Lung (tissue), 12 donors: Measurements from ENCODE around the gene MYO3B. TPM values are rescaled to one million over a fixed set of nuclear protein-coding genes. Genes with fewer than 3 reads are reported as not detected.

Experiments used
- ATAC-seq: fragments of 200-7000 bp; cut with Tn5 transposase; one replicate; pipeline ENCODE4 v1.9.1; 2020; ENCODE audit warnings: moderate number of reproducible peaks; ENCODE audit not compliant: insufficient read depth, low FRiP score
- DNase-seq, 3 donors: peaks; one replicate each; pipeline ENCODE4 v3.0.0-alpha.2; 2013 to 2017
- H3K27ac ChIP-seq, 2 donors: one replicate each; pipeline ENCODE4 v1.5.1; 2013; ENCODE audit warnings: mild to moderate bottlenecking in 2 of 2, moderate library complexity in 2 of 2, control low read depth in 1 of 2, inconsistent platforms in 1 of 2, low read depth in 1 of 2, low read length in 1 of 2
- H3K27me3 ChIP-seq, 3 donors: one replicate each; pipeline ENCODE4 v1.5.1; 2013; ENCODE audit warnings: low read length in 2 of 3; ENCODE audit not compliant: control insufficient read depth in 3 of 3, insufficient read depth in 3 of 3
- H3K36me3 ChIP-seq, 4 donors: one replicate each; pipeline ENCODE4 v1.5.1; 2013; ENCODE audit warnings: low read length in 4 of 4, mild to moderate bottlenecking in 1 of 4, moderate library complexity in 1 of 4; ENCODE audit not compliant: control insufficient read depth in 4 of 4, insufficient read depth in 4 of 4
- H3K4me1 ChIP-seq, 5 donors: one replicate each; pipeline ENCODE4 v1.5.1; 2013; ENCODE audit warnings: low read length in 5 of 5, mild to moderate bottlenecking in 2 of 5, moderate library complexity in 1 of 5; ENCODE audit not compliant: control insufficient read depth in 5 of 5, insufficient read depth in 5 of 5
- H3K4me3 ChIP-seq: one replicate; pipeline ENCODE4 v1.5.1; 2013; ENCODE audit warnings: mild to moderate bottlenecking, control low read depth, moderate library complexity
- H3K9ac ChIP-seq, 2 donors: one replicate each; pipeline ENCODE4 v1.5.1; 2013; ENCODE audit warnings: low read length in 2 of 2, control low read depth in 1 of 2; ENCODE audit not compliant: insufficient read depth in 1 of 2
- H3K9me3 ChIP-seq, 4 donors: one replicate each; pipeline ENCODE4 v1.5.1; 2013; ENCODE audit warnings: low read length in 3 of 4, mild to moderate bottlenecking in 1 of 4, moderate library complexity in 1 of 4; ENCODE audit not compliant: control insufficient read depth in 4 of 4, insufficient read depth in 3 of 4
- CTCF ChIP-seq: IDR thresholded peaks from 2 replicates; pipeline ENCODE4 v1.5.1; 2012; ENCODE audit warnings: mild to moderate bottlenecking; ENCODE audit errors: control extremely low read depth, extremely low read depth
- WGBS, 2 donors: extraction: QIAGEN DNeasy Blood & Tissue Kit; methylation state at CpG; one replicate each; pipeline ENCODE4 v1.1.7; 2013; 5-methylcytosine and 5-hydroxymethylcytosine counted together
- polyA plus RNA-seq, 2 donors: library from polyadenylated mRNA; stranded (reverse); fragments of 200-250 nt; gene quantifications; one replicate each; pipeline ENCODE4 v1.2.1, GENCODE V29; 2013
- total RNA-seq, 2 donors: library from RNA; depleted of rRNA in 1 of 2; stranded (reverse); fragments of >200 nt in 1 of 2; gene quantifications; one replicate each; pipeline ENCODE4 v1.2.1, GENCODE V29; 2014 to 2021
- donor health status: control.
- donor health status: control.
- donor health status: Bipolar disorder and iron deficiency.
- donor health status: healthy.
- donor health status: DM: yes; HTN: yes; CAD: no.

MYO3B gene
- total and polyA plus RNA-seq, 4 donors = 0.03 to 0.82 (median 0.05) TPM; not detected in 1

GRCh38 chr2:170332676-170333402 lies 154.9 kb downstream of the MYO3B start:
- 84 to 92% methylated on average over 2 of the region's 2 CpGs for WGBS, 2 donors

DNA sequence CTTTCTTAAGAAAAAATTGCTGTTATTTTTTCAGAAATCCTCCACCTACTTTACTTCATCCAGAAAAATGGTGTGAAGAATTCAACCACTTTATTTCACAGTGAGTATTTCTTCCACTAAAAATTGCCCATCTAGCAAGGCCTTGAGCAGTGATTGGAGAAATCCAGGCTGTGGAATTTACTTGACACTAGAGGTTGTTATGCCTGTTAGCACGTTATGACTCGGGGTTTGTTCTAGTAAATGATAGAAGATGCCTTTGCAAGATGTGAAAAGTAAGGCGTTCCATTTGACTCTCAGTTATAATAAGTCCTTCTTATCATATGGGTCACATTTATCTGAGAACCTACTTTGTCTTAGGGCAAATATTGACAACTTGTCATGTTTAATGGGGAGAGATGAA lies 157.4 kb downstream of the MYO3B start:
- H3K4me3 ChIP-seq = no peak overlapping the region
- TF ChIP-seq CTCF = no peak

More at GRCh38 chr2:170332676-170333402, 154.9 kb downstream of the MYO3B start:
- Histone ChIP-seq H3K4me3 (no peak overlapping the region), H3K36me3 (no peaks in the 10 kb centered on the region), H3K9ac (no peak overlapping the region), H3K27ac (no peak overlapping the region), H3K4me1 (no peaks in the 10 kb centered on the region), H3K27me3 (no peaks in the 10 kb centered on the region), H3K9me3 (peaks cover 0 to 3% (median 0%) of the 10 kb centered on the region in 4 donors)
- no peak for DNase-seq
- no peak for ATAC-seq
- TF ChIP-seq CTCF = no peak

DNA sequence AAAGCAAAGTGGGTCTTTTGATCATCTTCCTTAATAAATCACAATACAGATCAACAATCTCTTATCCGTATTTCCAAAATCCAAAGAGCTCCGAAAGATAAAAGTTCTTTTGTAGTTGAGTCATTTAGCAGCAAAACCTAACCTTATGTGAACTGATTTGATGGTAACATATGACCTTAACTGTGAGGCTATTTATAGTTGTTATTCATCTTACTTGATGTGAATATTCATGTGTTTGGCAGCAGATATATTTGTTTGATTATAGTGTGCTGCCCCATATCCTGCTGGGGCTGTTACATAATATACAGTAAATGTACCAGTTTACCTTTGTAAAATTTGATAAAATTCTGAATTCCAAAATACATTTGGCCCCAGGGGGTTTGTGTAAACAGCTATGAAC lies 158.5 kb downstream of the MYO3B start:
- Histone ChIP-seq H3K27ac (no peak overlapping the region), H3K27me3 (no peaks in the 10 kb centered on the region), H3K9me3 (peaks cover 0 to 3% (median 0%) of the 10 kb centered on the region in 4 donors), H3K9ac (no peak overlapping the region), H3K4me3 (no peak overlapping the region), H3K4me1 (no peaks in the 10 kb centered on the region), H3K36me3 (no peaks in the 10 kb centered on the region)
- no peak for DNase-seq
- no peak for TF ChIP-seq CTCF
- whole genome bisulfite sequencing, 2 donors = 76 to 91% methylated on average over 2 of the region's 2 CpGs
- no peak for ATAC-seq

More for the DNA sequence above, 157.4 kb downstream of the MYO3B start:
- DNase-seq = no peak
- H3K9me3 ChIP-seq = peaks cover 0 to 3% (median 0%) of the 10 kb centered on the region in 4 donors
- H3K9ac ChIP-seq = no peak overlapping the region
- 45 to 71% methylated on average over 3 of the region's 3 CpGs for WGBS, 2 donors
- no peak overlapping the region for H3K27ac ChIP-seq
- ATAC-seq = no peak
- no peaks in the 10 kb centered on the region for H3K27me3 ChIP-seq
- H3K4me1 ChIP-seq = no peaks in the 10 kb centered on the region
- H3K36me3 ChIP-seq = no peaks in the 10 kb centered on the region
